Activated CD4-positive, alpha-beta T cell treated with anti-CD3 and anti-CD28 coated beads, Interleukin-2, amount 50 U/mL, for 4 hours (primary cell): Measurements from ENCODE around the gene PLCB4.

Experiments used
- DNase-seq, 2 experiments: peaks; one replicate each; pipeline ENCODE4 v3.0.0-alpha.2; 2020

The PLCB4 gene

DNA sequence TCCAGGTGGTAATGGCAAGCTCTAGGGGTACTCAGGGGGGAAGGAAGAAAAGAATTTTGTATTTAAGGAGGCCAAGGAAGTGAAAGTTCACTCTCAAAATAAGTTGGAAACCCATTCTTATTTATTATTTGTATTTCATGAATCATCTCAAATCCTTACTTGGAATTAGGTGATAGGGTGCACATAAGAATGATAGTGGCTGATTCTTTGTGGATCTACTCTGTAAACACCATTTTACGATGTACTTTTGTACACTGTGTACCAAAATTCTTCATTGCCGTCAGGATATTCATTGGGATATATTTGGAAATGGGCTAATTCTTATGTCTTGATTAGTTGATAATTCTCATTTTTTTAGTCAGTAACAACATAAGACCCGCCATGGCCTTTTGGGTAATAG lies 266.0 kb downstream of the PLCB4 start:
- DNase-seq: no peak

GRCh38 chr20:9338101-9338500 lies 269.2 kb downstream of the PLCB4 start:
- no peak for DNase-seq

DNA sequence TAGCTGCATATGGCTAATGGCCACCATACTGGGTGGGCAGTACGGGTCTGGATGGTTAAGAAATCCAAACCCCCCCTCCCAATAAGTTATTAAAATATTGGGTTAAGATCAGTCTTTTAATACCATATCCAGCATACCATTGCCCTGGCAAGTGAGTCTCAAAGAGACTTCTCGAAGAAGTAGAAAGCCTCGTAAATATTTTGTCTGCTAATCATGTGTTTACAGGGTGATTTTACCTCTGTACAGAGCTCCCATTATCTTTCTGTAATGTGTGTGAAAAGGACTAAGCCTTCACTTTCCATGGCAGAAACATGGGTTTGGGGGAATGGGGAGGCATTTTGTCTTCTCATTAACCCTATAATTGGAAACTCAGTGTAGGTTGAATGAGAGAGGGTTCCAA lies 270.8 kb downstream of the PLCB4 start:
- no peak for DNase-seq

DNA sequence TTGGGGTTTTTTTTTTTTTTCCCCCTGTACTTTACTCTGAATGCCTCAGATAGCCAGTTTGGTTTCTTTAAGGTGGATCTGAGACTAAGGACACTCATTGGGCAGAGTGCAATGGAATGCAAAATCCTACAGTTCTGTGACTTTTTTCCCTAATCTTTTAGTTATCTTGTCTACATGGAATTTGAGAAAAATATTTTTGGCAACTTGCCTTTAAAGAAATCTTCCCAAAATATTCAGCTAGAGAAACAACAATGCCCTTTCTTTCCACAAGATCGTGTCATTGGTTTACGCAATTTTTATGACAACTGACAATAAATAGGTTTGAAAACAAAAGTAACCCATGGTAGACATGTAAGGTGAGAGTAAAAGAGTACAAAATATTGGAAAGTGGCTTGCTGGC lies 273.8 kb downstream of the PLCB4 start:
- no peak for DNase-seq

GRCh38 chr20:9344083-9344920 lies 275.4 kb downstream of the PLCB4 start:
- DNase-seq: no peak

DNA sequence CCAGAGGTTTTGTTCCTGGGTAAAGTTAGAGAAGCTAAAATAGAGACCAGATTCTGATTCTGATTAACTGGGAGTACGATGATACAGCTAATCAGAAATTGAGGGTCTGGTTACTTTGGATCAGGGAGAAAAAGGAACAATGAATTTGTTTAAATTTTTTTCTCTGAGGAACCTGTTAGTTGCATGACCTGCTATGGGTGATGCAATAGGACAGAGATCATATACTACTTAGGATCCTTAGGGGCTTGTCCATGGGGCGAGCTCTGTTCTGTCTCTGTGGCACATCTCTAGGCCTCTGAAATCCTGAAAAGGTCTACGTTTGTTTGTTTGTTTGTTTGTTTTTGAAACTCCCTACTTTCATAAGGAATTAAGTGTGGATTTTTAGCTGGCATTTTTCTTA lies 279.4 kb downstream of the PLCB4 start:
- no peak for DNase-seq

DNA sequence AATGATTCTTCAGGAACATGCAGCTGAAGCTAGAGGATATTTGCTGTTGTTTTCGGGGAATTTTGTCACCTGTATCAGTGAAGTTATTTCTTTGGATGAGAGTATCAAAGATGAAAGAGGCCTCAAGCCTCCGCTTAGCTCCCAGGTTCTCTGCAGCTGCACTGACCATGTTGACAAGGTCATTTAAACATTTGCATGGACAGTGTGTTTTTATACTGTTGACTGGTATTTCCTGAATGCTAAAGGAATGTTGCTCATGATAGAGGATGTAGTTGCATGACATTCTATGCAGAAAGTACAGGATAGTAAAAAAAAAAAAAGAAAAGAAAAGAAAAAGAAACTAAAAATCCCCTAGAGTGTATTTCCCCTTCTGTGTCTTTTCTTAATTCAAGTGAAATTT lies 279.9 kb downstream of the PLCB4 start:
- DNase-seq: no peak

GRCh38 chr20:9349249-9349648 lies 280.4 kb downstream of the PLCB4 start:
- DNase-seq: no peak

GRCh38 chr20:9352739-9353138 lies 283.9 kb downstream of the PLCB4 start:
- no peak for DNase-seq

- no peak for DNase-seq
These were observed 284.5 kb downstream of the PLCB4 start for GRCh38 chr20:9353180-9353915.

GRCh38 chr20:9353916-9354276 lies 285.0 kb downstream of the PLCB4 start:
- no peak for DNase-seq

GRCh38 chr20:9354579-9354978 lies 285.7 kb downstream of the PLCB4 start:
- no peak for DNase-seq

- DNase-seq: no peak
These were observed 289.1 kb downstream of the PLCB4 start for GRCh38 chr20:9358001-9358400.

- DNase-seq: no peak
These were observed 290.8 kb downstream of the PLCB4 start for GRCh38 chr20:9359561-9360308.

- DNase-seq: no peak
These were observed 291.5 kb downstream of the PLCB4 start for GRCh38 chr20:9360431-9360830.

DNA sequence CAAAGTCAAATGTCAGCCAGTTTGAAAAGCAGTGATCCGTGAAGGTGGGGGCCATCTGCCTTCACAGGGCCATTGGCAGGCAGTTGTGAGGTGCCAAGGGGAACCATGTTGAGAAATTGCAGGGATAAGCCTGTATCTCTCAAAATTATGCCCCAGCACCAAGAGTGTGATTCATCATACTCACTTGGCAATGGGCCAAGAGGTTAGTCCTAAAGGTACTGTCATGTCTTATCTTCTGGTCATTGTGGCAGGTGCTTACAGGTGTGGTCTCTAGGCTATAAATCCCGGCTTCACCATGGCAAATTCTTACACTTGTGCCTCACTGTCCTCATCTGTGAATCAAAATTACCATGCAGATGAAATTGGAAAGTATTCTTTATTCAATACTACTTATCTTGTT lies 294.8 kb downstream of the PLCB4 start:
- no peak for DNase-seq

GRCh38 chr20:9367328-9367727 lies 298.4 kb downstream of the PLCB4 start:
- DNase-seq: no peak

DNA sequence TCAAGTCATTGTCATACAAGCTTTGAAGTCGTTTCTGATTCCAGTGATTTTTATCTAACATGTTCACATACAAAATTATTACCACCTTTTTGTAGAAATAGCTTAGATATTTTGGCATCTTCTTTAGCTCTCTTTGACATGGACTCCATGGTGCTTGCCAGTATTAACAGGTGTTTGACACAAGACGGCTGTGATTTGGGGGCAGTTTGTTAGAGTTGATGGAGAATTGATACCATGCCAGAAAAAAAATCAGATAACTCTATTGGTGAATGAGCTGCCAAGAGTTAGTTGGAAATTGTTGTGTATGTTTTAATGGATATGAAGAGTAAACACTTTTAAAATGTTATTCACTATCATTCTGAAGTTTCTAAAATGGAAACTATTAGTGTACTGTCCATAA lies 298.9 kb downstream of the PLCB4 start:
- DNase-seq: no peak

- DNase-seq: no peak
These were observed 300.0 kb downstream of the PLCB4 start for GRCh38 chr20:9368893-9369292.

DNA sequence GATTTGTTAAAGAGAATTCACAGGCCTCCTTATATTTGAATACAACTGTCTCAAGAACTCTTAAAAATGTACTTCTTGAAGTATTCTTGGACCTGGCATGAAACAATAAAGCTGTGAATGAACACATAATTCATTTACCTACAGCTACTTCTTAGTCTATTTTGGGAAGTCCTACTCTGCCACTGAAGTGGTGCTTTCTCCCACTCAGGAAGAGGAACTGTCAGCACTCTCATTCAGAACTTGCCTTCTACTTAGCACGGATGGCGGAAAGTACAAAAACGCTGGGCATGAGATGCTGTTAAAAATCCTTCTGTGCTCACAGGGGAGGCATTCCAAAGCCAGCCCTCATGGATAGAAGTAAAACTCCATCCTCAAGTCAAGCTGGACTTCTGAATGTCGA lies 300.7 kb downstream of the PLCB4 start:
- no peak for DNase-seq

DNA sequence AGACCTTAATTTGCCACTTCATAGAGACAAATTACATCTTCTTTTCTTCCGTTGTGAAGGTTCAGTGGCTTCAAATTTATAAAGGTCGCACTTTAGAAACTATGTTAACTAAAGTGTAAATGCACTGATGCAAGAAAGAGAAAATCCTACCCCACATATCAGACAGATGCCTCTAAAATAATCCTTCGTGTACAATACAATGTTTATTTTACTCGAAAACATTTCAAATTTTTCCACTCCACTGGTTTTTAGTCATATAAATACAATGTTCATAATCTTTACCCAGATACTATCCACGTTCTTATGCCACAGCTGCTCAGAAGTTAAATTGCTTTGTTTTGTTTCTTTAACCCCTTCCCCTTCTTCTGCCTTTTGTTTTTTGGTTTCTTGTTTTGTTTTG lies 305.2 kb downstream of the PLCB4 start:
- DNase-seq: no peak

DNA sequence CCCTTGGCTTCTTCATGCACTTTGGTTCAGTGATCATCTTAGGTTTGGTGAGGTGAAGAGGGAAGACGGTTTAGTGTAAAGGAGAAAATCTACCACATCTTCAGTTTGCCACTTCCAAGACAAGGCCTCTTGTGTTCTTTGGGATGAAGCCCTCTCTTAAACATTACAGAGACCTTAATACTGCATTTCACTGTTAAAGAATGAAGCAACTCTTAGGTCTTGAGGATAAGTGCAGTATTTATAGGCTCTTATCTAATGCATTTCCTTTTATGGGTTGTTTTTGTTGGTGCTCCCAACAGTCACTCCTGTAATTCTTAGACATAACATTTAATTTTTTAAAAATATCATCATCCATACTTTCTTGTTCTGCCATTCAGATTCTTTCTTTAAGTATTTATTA lies 305.6 kb downstream of the PLCB4 start:
- no peak for DNase-seq

DNA sequence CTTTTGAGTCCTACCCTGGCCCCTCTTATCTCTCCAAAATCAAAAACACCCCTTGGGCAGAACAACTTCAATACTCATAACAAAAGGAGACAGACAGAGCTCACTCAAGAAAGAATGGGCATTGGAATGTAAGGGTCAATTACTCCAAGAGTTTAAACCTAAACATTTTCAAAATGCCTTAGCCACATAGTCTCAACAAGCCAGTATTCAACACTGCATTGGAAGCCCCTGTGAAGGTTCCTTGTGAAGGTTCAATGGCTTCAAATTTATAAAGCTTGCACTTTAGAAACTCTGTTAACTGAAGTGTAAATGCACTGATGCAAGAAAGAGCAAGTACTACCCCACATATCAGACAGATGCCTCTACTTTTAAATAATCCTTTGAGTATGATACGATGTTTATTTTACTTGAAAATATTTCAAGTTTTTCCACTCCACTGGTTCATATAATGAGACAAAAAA lies 306.4 kb downstream of the PLCB4 start:
- DNase-seq: no peak

DNA sequence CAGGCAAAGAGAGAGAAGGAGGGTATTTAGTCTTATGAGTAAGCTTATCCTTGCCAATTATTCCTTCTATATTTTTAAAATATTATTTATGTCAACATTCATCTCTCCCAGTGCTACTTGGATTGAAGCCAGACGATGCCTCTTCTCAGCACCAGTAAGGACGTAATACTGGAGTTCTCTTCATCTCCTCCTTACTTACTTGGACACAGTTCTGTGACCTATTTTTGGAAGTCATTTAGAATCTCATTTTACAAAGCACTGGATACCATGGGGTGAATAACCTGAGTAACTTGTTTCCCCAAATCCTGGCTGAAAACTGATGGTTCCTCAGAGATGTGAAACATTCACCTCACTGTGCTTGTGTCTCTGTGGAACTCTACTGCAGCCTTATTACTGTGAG lies 308.1 kb downstream of the PLCB4 start:
- no peak for DNase-seq
